ENCODE data around the gene PPIL1. TPM values are rescaled to one million over a fixed set of nuclear protein-coding genes. Genes with fewer than 3 reads are reported as not detected.

PPIL1 gene
- 86.0 and 91.1 TPM in 2 replicates for total RNA-seq (2014; rRNA removed; shearing (Covaris generic))

DNA sequence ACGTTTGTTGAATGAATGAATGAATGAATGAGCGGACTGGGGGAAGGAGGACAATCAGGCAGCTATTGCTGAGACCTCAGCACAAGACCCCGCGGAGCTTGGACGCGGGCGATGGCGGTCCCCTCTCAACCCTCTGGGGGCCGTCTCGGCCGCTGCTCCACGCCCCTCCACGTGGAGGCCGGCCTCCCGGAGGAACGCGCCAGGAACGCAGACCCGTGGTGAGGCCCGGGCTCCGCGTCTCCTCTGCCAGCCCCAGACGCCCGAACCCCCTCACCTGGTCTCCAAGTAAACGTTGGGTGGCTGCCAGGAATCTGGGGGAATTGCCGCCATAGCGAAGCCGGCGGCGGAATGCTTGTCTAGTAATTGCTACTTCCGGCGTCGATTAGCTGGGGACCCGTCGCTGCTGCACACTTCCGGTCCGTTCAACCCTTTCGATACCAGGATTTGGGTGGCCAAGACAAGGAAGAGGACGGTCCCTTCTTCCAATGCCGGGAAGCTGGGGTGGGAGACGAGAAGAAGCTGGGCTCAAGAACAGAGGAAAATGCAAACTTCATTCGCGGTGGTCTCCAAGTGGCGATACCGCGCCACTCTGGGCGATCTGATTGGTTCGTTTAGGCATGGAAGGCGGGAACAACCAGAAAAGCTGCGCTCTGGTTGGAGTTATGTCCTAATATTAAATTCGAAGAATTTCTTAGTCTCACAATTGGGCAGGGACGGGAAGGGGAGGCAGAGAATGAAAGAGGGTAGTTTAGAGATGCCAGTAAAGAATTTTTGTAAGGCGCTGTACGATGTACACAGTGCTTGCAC, at the start of gene PPIL1:
Gene PPIL1, minus strand, starts transcription at position 361 of the 807 bp plus-strand sequence. Its CDS starts 31 bp downstream, at position 330.
- Histone ChIP-seq H3K4me3 (ENCODE audit: insufficient read depth, low read depth, low read length) (peak within 1 kb of the TSS; percentile 78), H3K36me3 (replicated peaks; ENCODE audit: control insufficient read depth, insufficient read depth, low read length) (peaks cover 5% of the 10 kb centered on the region), H3K27me3 (ENCODE audit: control insufficient read depth, insufficient read depth, low read length) (no peaks in the 10 kb centered on the region)
- DNase-seq = peak; percentile 89

DNA sequence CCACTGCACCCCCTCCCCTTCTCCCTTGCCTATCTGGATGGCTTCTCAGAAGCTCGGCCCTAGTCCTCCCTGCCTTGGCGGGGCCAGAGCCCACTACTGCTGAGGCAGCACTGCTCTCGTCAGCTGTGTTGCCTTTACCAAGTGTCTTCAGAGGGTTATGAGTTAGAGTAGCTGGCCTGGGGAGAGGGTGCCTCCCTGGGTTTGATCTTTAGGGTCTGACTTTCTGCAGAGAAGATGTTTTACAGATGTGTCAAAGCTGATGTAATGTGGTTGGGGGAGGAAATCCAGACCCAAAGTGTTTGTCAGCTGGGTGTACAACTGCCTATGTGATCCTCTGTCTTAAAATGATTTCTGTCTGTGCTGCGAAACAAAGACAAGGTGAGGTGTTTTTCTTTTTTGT, 49.5 kb upstream of the PPIL1 start:
- Histone ChIP-seq H3K36me3 (replicated peaks; ENCODE audit: control insufficient read depth, insufficient read depth, low read length) (no peaks in the 10 kb centered on the region), H3K4me3 (ENCODE audit: insufficient read depth, low read depth, low read length) (no peak overlapping the region), H3K27me3 (ENCODE audit: control insufficient read depth, insufficient read depth, low read length) (no peaks in the 10 kb centered on the region)
- no peak for DNase-seq

DNA sequence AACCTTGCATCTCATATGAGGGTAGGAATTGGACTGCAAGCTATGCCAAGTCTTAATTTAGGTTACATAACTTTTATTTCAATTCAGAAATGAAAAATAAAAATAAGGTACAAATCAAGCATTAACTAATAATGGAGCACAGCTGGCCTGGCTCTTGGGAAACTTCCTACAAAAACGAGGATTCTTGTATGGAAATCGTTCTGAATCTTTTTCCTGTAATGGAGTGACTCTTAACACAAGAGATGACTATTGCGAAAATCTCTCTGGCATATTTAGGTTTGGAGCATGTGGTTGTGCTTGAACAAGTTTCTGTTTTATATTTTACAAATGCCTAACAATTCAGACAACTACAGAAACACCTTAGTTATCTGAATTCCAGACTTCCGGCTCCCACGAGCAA, 45.9 kb upstream of the PPIL1 start:
- H3K36me3 ChIP-seq (replicated peaks; ENCODE audit: control insufficient read depth, insufficient read depth, low read length) = no peaks in the 10 kb centered on the region
- DNase-seq = no peak
- no peaks in the 10 kb centered on the region for H3K27me3 ChIP-seq (ENCODE audit: control insufficient read depth, insufficient read depth, low read length)
- no peak overlapping the region for H3K4me3 ChIP-seq (ENCODE audit: insufficient read depth, low read depth, low read length)

DNA sequence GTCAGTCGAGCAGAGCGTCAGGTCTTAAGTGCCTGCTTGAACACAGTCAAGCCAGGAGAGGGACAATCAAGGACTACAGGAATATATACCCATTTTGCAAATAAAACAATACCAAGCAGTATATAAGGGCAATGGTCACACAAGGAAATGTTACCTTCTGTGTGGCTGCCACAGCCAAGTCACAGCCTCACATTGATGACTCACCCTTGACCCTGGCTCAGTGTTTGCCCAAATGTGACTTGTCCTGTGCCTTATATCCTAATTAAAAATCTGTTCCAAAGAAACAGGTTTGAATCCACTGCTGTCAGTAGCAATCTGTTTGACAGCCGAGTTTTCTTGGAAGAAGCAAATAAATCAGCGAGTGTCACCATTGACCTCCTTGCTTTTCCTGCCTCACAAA, 45.4 kb upstream of the PPIL1 start:
- Histone ChIP-seq H3K4me3 (ENCODE audit: insufficient read depth, low read depth, low read length) (no peak overlapping the region), H3K27me3 (ENCODE audit: control insufficient read depth, insufficient read depth, low read length) (no peaks in the 10 kb centered on the region), H3K36me3 (replicated peaks; ENCODE audit: control insufficient read depth, insufficient read depth, low read length) (no peaks in the 10 kb centered on the region)
- DNase-seq = no peak

DNA sequence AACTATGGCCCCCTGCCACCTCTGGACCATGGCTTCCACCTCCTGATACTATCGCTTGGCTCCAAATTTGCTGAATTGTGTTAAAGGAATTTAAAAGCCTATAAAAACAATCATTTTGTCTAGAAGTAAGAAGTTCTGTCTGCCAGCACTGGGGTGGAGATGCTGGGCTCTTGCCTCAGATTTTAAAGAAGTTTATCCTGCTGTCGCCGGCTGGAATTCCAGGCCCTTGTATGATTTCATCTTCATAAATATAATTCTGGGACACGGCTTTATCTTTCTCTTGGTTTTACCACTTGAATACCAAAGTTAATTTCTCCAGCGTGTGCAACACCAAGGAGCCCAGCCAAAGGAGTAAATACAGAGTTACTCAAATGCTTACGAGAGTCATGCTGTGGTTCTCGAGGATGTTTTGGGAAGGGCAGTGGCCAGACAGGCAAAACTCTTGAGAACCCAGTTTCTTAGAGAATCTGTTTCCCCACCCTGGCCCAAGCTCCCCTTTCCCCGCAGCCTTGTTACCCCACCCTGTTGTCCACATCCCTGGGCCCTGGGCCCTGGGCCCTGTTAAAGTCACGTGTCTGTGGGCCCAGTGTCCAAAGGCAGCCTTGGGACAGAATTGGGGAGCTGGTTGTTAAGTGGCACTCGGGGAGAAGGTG, 43.1 kb upstream of the PPIL1 start:
- Histone ChIP-seq H3K4me3 (ENCODE audit: insufficient read depth, low read depth, low read length) (no peak overlapping the region), H3K36me3 (replicated peaks; ENCODE audit: control insufficient read depth, insufficient read depth, low read length) (no peaks in the 10 kb centered on the region), H3K27me3 (ENCODE audit: control insufficient read depth, insufficient read depth, low read length) (no peaks in the 10 kb centered on the region)
- DNase-seq = no peak

DNA sequence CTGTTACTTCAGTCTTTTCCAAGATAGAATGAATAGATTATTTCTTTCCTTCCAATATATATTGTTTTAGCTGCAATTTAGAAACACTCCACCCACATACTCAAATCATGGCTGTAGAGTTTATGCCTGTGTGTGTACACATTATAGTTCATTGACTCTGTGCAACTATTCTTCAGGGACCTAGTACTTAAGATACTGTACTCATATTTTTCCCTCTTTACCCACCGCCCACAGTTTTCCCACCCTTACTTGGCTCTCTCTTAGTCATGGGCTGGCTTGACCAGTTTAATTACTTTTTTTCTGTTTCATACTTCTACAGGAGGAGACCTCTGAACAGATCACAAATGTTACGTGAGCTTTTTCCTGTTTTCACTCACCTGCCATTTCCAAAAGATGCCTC, 41.5 kb upstream of the PPIL1 start:
- no peaks in the 10 kb centered on the region for H3K36me3 ChIP-seq (replicated peaks; ENCODE audit: control insufficient read depth, insufficient read depth, low read length)
- no peaks in the 10 kb centered on the region for H3K27me3 ChIP-seq (ENCODE audit: control insufficient read depth, insufficient read depth, low read length)
- H3K4me3 ChIP-seq (ENCODE audit: insufficient read depth, low read depth, low read length) = no peak overlapping the region
- no peak for DNase-seq

DNA sequence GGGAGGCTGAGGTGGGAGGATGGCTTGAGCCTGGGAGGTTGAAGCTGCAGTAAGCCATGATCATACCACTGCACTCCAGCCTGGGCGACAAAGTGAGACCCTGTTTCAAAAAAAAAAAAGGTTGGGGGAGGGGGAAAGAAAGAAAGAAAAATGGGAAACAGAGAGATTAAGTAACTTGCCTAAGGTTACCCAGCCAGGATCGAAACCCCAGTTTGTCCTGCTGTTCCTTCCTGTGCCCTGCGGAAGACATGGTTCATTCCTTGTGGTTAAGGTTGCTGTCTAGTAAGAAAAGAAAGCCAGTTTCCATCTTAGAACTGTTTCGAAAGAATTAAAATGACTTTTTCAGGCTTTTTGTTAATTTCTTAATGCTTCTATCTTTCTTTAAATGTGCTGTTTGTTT, 41.0 kb upstream of the PPIL1 start:
- no peak for DNase-seq
- no peak overlapping the region for H3K4me3 ChIP-seq (ENCODE audit: insufficient read depth, low read depth, low read length)
- no peaks in the 10 kb centered on the region for H3K36me3 ChIP-seq (replicated peaks; ENCODE audit: control insufficient read depth, insufficient read depth, low read length)
- no peaks in the 10 kb centered on the region for H3K27me3 ChIP-seq (ENCODE audit: control insufficient read depth, insufficient read depth, low read length)

DNA sequence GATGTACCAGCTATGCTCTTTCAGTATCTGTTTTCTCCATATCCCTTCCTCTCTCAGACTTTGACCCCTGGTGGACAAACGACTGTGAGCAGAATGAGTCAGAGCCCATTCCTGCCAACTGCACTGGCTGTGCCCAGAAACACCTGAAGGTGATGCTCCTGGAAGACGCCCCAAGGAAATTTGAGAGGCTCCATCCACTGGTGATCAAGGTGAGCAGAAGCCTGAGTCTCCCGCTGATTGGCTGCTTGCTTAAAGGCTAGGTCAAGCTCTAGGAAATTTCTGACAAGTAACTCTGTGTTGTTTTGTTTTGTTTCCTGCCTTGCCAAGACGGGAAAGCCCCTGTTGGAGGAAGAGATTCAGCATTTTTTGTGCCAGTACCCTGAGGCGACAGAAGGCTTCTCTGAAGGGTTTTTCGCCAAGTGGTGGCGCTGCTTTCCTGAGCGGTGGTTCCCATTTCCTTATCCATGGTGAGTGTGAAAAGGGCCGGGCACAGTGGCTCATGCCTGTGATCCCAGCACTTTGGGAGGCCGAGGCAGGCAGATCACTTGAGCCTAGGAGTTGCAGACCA, 39.7 kb upstream of the PPIL1 start:
- Histone ChIP-seq H3K27me3 (ENCODE audit: control insufficient read depth, insufficient read depth, low read length) (no peaks in the 10 kb centered on the region), H3K4me3 (ENCODE audit: insufficient read depth, low read depth, low read length) (no peak overlapping the region), H3K36me3 (replicated peaks; ENCODE audit: control insufficient read depth, insufficient read depth, low read length) (no peaks in the 10 kb centered on the region)
- peak; percentile 74 for DNase-seq

DNA sequence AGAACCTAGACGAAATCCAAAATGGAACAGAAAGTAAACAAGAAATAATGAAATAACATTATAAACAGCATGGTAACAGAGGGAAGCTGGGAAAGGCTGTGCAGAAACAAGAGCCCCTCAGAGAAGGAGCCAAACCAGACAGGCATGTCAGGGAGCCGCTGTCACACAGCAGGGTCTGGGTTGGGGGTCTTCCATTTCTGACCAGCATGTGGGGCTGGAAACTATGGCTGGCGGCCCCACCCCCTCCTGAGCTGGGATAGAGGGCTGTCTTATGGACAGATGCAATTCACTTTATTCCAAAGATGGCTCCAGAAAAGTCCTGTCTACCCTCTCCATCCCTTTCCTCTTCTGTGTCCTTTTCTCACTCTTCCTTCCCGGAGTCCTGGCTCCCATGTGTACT, 38.5 kb upstream of the PPIL1 start:
- no peaks in the 10 kb centered on the region for H3K27me3 ChIP-seq (ENCODE audit: control insufficient read depth, insufficient read depth, low read length)
- DNase-seq = no peak
- no peak overlapping the region for H3K4me3 ChIP-seq (ENCODE audit: insufficient read depth, low read depth, low read length)
- H3K36me3 ChIP-seq (replicated peaks; ENCODE audit: control insufficient read depth, insufficient read depth, low read length) = no peaks in the 10 kb centered on the region

DNA sequence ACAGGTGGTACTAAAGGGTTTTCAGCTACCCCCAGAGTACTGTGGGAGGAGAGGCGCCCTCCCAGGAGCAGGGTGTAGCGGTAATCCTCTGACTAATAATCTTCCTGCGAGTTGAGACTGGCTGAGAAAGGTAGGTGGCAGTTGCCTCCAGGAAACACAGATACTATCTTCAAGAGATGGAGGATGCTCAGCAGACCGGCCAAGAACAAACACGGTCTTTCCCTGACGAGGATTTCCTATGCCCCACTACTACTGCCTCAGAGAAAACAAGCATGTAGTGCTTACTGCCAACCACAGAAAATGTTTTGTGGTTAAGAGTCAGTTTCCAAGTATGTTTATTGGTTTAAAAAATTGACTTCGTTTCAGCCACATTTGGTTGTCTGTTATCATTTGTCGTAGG, 38.0 kb upstream of the PPIL1 start:
- H3K27me3 ChIP-seq (ENCODE audit: control insufficient read depth, insufficient read depth, low read length) = no peaks in the 10 kb centered on the region
- H3K4me3 ChIP-seq (ENCODE audit: insufficient read depth, low read depth, low read length) = no peak overlapping the region
- DNase-seq = no peak
- no peaks in the 10 kb centered on the region for H3K36me3 ChIP-seq (replicated peaks; ENCODE audit: control insufficient read depth, insufficient read depth, low read length)

DNA sequence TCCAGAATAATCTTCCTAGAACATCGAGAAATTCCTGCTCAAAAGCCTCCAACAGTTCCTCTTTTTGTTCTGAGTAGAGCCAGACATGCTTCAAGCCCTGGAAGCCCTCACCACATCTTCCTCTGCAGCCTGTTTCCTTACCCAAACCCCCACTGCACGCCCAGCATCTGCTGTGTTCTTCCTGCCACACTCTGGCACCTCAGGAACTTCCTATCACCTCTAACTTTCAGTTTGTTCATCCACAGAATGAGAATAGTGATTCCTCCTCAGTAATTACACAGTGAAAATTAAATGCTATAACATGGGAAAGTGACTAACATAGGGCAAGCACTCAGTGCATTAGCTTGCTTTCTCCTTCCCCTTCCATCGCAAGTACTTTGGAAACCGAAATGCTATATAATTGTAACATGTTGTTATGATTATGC, 37.4 kb upstream of the PPIL1 start:
- Histone ChIP-seq H3K27me3 (ENCODE audit: control insufficient read depth, insufficient read depth, low read length) (no peaks in the 10 kb centered on the region), H3K4me3 (ENCODE audit: insufficient read depth, low read depth, low read length) (no peak overlapping the region), H3K36me3 (replicated peaks; ENCODE audit: control insufficient read depth, insufficient read depth, low read length) (no peaks in the 10 kb centered on the region)
- DNase-seq = no peak

DNA sequence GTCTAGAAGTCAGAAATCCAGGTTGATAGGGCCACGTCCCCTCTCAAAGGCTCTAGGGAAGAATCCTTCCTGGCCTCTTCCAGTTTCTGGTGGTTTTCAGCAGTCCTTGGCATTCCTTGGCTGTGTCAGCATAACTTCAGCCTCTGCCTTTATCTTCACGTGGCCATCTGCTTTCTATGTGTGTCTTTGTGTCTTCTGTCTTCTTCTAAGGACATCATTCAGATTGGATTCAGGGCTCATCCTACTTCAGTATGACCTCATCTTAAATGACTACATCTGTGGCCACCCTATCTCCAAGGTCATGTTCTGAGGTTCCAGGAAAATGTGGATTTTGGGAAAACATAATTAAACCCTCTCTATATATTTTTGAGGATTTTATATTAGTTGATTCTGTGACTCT, 34.1 kb upstream of the PPIL1 start:
- H3K27me3 ChIP-seq (ENCODE audit: control insufficient read depth, insufficient read depth, low read length) = no peaks in the 10 kb centered on the region
- H3K4me3 ChIP-seq (ENCODE audit: insufficient read depth, low read depth, low read length) = no peak overlapping the region
- no peaks in the 10 kb centered on the region for H3K36me3 ChIP-seq (replicated peaks; ENCODE audit: control insufficient read depth, insufficient read depth, low read length)
- DNase-seq = no peak

DNA sequence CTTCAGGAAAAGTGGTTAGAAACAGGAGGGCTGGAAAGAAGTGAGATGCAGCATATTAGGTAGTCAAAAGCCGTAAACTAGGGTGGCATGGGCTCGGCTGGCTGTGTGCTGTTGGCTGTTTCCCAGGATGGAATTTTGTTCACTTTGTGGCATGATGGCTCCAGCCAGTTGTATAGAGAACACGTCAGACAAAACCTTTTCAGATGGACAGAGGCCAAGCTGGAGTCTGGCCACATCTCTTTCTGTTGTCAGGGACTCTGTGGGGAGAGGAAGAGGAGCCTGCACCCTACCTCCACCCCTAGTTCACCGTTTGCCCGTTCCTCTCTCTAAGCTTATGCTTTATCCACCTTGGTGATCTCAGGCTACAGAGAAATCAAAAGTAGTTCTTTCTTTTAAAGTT, 33.2 kb upstream of the PPIL1 start:
- Histone ChIP-seq H3K4me3 (ENCODE audit: insufficient read depth, low read depth, low read length) (no peak overlapping the region), H3K27me3 (ENCODE audit: control insufficient read depth, insufficient read depth, low read length) (no peaks in the 10 kb centered on the region), H3K36me3 (replicated peaks; ENCODE audit: control insufficient read depth, insufficient read depth, low read length) (no peaks in the 10 kb centered on the region)
- DNase-seq = no peak

DNA sequence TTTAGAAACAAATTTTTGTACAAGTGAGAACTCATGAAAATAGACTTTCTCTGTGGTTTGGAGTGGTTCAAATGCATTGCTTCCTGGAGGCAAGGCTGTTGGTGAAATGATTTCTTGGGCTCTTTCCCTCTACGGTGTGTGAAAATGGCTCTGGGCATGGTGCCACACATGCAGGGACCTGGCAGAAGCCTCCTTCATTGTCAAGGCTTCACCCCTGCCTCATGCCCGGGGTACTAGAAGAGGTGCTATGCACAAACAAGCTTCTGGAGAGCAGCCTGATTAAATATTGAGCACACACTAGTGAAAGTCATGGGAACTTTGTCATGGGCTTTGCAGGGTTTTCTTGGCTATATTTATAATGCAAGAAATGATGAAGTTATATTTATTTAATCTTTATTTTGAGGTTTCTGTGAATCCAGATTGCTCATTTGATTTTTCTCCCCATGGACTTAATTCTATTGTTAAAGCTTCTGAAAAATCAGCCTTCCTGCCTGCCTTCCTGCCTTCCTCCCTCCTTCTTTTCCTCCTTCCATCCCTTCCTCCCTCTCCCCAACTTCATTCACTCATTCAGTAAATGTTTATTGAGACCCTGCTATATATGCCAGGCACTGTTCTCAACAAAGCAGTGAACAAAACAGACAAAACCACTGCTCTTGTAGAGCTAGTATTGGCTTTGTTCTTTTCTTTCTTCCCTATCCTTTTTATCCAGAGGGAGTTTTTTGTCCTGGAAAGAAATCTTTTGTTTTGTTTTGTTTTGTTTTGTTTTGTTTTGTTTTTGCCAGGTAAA, 32.1 kb upstream of the PPIL1 start:
- no peaks in the 10 kb centered on the region for H3K27me3 ChIP-seq (ENCODE audit: control insufficient read depth, insufficient read depth, low read length)
- DNase-seq = no peak
- H3K36me3 ChIP-seq (replicated peaks; ENCODE audit: control insufficient read depth, insufficient read depth, low read length) = no peaks in the 10 kb centered on the region
- no peak overlapping the region for H3K4me3 ChIP-seq (ENCODE audit: insufficient read depth, low read depth, low read length)

Measured in H7 (cell line).